PFSK-1 (cell line): Measurements from ENCODE around the gene KDM4C.

Experiments used
- POLR2AphosphoS5 ChIP-seq: IDR thresholded peaks from 2 replicates; pipeline ENCODE4 v1.6.1; 2012; ENCODE audit warnings: low read depth, mild to moderate bottlenecking, control low read depth, low read length, moderate library complexity
- SIN3A ChIP-seq: IDR thresholded peaks from 2 replicates; pipeline ENCODE4 v1.6.1; 2012; ENCODE audit warnings: mild to moderate bottlenecking, low read length, moderate library complexity, borderline replicate concordance; ENCODE audit not compliant: insufficient read depth
- TAF1 ChIP-seq: IDR thresholded peaks from 2 replicates; pipeline ENCODE4 v1.6.1; 2012; ENCODE audit warnings: low read length, control low read depth, borderline replicate concordance; ENCODE audit not compliant: insufficient read depth
- TF ChIP-seq, protein P1 (sequence below), 2 experiments: IDR thresholded peaks; 2 replicates each; pipeline versions ENCODE4 v1.6.1 to v1.8.0; 2011 to 2012; ENCODE audit warnings: low read depth in 2 of 2, low read length in 2 of 2, control low read depth in 1 of 2, inconsistent platforms in 1 of 2, mild to moderate bottlenecking in 1 of 2, moderate library complexity in 1 of 2; ENCODE audit not compliant: insufficient read depth in 1 of 2

DNA sequence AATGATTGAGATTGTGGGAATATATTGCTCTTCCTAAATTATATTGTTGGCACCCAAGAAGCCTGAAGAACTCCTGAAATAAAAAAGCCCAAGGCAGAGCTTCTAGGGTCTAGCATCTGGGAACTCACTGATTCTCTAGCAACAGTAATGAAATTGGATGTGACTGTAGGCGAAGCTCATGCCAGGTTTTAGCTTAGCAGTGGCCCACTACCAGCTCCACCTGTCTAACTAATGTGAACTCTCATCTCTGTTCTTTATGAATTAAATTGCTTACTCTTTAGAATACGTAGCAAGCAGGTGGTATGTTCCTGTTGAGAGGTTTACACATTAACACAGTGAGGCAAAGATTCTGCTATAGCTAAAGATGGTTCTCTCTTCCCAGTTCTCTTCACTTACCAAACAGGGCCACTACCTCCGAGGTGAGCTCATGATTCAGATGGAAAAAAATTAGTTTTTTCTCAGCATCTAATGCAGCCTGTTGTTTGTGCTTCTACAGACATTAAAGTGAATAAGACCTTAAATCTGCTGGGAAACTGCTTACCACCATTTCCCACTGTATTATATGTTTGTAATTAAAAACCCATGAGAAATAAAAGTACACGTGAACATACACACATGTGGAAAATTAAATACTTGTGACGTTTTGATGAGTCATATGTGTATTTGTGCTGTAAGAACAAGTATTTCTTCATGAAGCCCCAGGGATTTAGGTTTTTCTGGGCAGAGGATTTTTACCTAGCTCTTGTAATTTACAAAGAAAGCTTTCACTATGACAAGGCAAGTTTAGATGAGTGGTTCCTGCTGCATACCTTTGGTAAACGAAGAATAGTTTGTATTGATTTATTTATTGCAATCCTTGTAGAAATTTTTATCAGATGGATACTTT lies 360.1 kb downstream of the KDM4C start:
- TF ChIP-seq POLR2AphosphoS5 (no peak), TAF1 (no peak), SIN3A (no peak)
- TF ChIP-seq, protein P1, sequence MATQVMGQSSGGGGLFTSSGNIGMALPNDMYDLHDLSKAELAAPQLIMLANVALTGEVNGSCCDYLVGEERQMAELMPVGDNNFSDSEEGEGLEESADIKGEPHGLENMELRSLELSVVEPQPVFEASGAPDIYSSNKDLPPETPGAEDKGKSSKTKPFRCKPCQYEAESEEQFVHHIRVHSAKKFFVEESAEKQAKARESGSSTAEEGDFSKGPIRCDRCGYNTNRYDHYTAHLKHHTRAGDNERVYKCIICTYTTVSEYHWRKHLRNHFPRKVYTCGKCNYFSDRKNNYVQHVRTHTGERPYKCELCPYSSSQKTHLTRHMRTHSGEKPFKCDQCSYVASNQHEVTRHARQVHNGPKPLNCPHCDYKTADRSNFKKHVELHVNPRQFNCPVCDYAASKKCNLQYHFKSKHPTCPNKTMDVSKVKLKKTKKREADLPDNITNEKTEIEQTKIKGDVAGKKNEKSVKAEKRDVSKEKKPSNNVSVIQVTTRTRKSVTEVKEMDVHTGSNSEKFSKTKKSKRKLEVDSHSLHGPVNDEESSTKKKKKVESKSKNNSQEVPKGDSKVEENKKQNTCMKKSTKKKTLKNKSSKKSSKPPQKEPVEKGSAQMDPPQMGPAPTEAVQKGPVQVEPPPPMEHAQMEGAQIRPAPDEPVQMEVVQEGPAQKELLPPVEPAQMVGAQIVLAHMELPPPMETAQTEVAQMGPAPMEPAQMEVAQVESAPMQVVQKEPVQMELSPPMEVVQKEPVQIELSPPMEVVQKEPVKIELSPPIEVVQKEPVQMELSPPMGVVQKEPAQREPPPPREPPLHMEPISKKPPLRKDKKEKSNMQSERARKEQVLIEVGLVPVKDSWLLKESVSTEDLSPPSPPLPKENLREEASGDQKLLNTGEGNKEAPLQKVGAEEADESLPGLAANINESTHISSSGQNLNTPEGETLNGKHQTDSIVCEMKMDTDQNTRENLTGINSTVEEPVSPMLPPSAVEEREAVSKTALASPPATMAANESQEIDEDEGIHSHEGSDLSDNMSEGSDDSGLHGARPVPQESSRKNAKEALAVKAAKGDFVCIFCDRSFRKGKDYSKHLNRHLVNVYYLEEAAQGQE (IDR thresholded peaks at IDR 0.05; ENCODE audit: insufficient read depth in 1 of 2, low read depth in 2 of 2, low read length in 2 of 2), result no peak
